ENCODE results near the gene KLK7. TPM values are rescaled to one million over a fixed set of nuclear protein-coding genes. Genes with fewer than 3 reads are reported as not detected.

Gene KLK7
- polyA plus RNA-seq, 1 of the 3 experiments (the other 2 are of a cell fraction) = not detected

- ChIA-PET POLR2A (no interaction called here), CTCF (interaction anchor here (0.8 kb wide), 1 partner anchor 16 kb away, joined by 3 read pairs; no protein-coding TSS in a partner anchor)
- Histone ChIP-seq H3K4me1 (ENCODE audit: control insufficient read depth in 1 of 2, insufficient read depth in 2 of 2, low read depth in 1 of 2, low read length in 1 of 2) (no peaks in the 10 kb centered on the region), H3K79me2 (ENCODE audit: insufficient read depth) (no peaks in the 10 kb centered on the region), H3K9me2 (no peaks in the 10 kb centered on the region), H4K20me1 (ENCODE audit: insufficient read depth) (no peaks in the 10 kb centered on the region), H3F3A (replicated peaks; ENCODE audit: insufficient read depth) (no peaks in the 10 kb centered on the region), H2AFZ (ENCODE audit: low read depth) (no peak overlapping the region), H3K27me3 (ENCODE audit: insufficient read depth) (peaks cover 20% of the 10 kb centered on the region; the same call in 1 of the 2 replicates), H3K36me3 (replicated peaks in 1 of 2; ENCODE audit: control insufficient read depth in 1 of 2, insufficient read depth in 2 of 2, low read length in 1 of 2) (no peaks in the 10 kb centered on the region), H3K9me3 (no peaks in the 10 kb centered on the region), H3K9ac (no peak overlapping the region), H3K27ac (ENCODE audit: low read depth in 2 of 2, low read length in 1 of 2) (no peak overlapping the region), H3K4me2 (no peak overlapping the region), H3K4me3 (ENCODE audit: low read depth in 2 of 2, low read length in 1 of 2) (no peak overlapping the region)
- 27% methylated on average over 16 of the region's 16 CpGs for WGBS (ENCODE audit: low lambda C conversion rate)
- no peak for DNase-seq
- TF ChIP-seq EZH2phosphoT487 (IDR thresholded peaks at IDR 0.05; ENCODE audit: borderline replicate concordance, low read depth) (no peak), TCF12 (IDR thresholded peaks at IDR 0.05) (no peak), JUND (IDR thresholded peaks at IDR 0.05) (no peak), MAX (IDR thresholded peaks at IDR 0.05; ENCODE audit: low read depth) (no peak), FOXJ3 (CRISPR knock-in tag; IDR thresholded peaks at IDR 0.05) (no peak), IRF3 (IDR thresholded peaks at IDR 0.05; ENCODE audit: low read depth, low read length) (no peak), RAD21 (IDR thresholded peaks at IDR 0.05; ENCODE audit: low read length) (no peak), REST (IDR thresholded peaks at IDR 0.05; ENCODE audit: low read depth, low read length) (no peak), FOSL2 (IDR thresholded peaks at IDR 0.05; ENCODE audit: borderline replicate concordance, low read depth) (no peak), MEF2A (IDR thresholded peaks at IDR 0.05; ENCODE audit: borderline replicate concordance, low read depth) (no peak), POLR2AphosphoS5 (IDR thresholded peaks at IDR 0.05; ENCODE audit: low read depth, low read length) (no peak), SIN3A (IDR thresholded peaks at IDR 0.05; ENCODE audit: borderline replicate concordance, low read depth, low read length) (no peak), TEAD4 (IDR thresholded peaks at IDR 0.05; ENCODE audit: borderline replicate concordance, insufficient read depth) (no peak), SMC3 (IDR thresholded peaks at IDR 0.05; ENCODE audit: low read depth, low read length) (no peak), CHD2 (IDR thresholded peaks at IDR 0.05; ENCODE audit: low read length, partially characterized antibody) (no peak)
Observed at GRCh38 chr19:51000981-51001380, 17.3 kb upstream of the KLK7 start.

All from SK-N-SH (cell line).